NCI-H2227 treated with DMSO at 0.1 percent for 48 hours (cell line): ENCODE results near the gene CDHR2.
"Not testable (repeated sequence)": the region's sequence is repeated elsewhere in the genome, so short reads cannot be mapped to it uniquely, and the experiment has no call there.

Experiments
- DNase-seq: peaks from one replicate; lab custom pipeline; 2025; lab: John Stamatoyannopoulos, UW

CDHR2 gene

GRCh38 chr5:176541338-176542134 lies 7.6 kb upstream of the CDHR2 start:
- peak; percentile 27 for DNase-seq

GRCh38 chr5:176542135-176542595 lies 7.0 kb upstream of the CDHR2 start:
- no peak for DNase-seq

GRCh38 chr5:176542596-176543427 lies 6.3 kb upstream of the CDHR2 start:
- DNase-seq = no peak

- peak; percentile 10 for DNase-seq
Measured at GRCh38 chr5:176543428-176544182, 5.5 kb upstream of the CDHR2 start.

- no peak for DNase-seq
Measured at GRCh38 chr5:176545388-176545736, 3.8 kb upstream of the CDHR2 start.

GRCh38 chr5:176545737-176546509 lies 3.2 kb upstream of the CDHR2 start:
- DNase-seq = no peak

- no peak for DNase-seq
Measured at GRCh38 chr5:176547802-176548201, 1.3 kb upstream of the CDHR2 start.

- DNase-seq = no peak
Measured at GRCh38 chr5:176549871-176550270, 729 bp downstream of the CDHR2 start.

GRCh38 chr5:176550275-176550831 lies 1.2 kb downstream of the CDHR2 start:
- no peak for DNase-seq

GRCh38 chr5:176550937-176551336 lies 1.8 kb downstream of the CDHR2 start:
- DNase-seq = not testable (repeated sequence)

GRCh38 chr5:176552332-176552869 lies 3.3 kb downstream of the CDHR2 start:
- DNase-seq = no peak

GRCh38 chr5:176553260-176554085 lies 4.3 kb downstream of the CDHR2 start:
- DNase-seq = no peak

- no peak for DNase-seq
Measured at GRCh38 chr5:176557846-176558245, 8.7 kb downstream of the CDHR2 start.

GRCh38 chr5:176559683-176560082 lies 10.5 kb downstream of the CDHR2 start:
- no peak for DNase-seq

GRCh38 chr5:176560364-176560763 lies 11.2 kb downstream of the CDHR2 start:
- no peak for DNase-seq

- no peak for DNase-seq
Measured at GRCh38 chr5:176561259-176561658, 12.1 kb downstream of the CDHR2 start.

GRCh38 chr5:176562189-176562588 lies 13.0 kb downstream of the CDHR2 start:
- no peak for DNase-seq

- no peak for DNase-seq
Measured at GRCh38 chr5:176564002-176564401, 14.9 kb downstream of the CDHR2 start.

GRCh38 chr5:176565760-176566288 lies 16.7 kb downstream of the CDHR2 start:
- DNase-seq = no peak

- DNase-seq = no peak
Measured at GRCh38 chr5:176568657-176569056, 19.5 kb downstream of the CDHR2 start.
